NT2/D1 (cell line): ENCODE results near the gene HNF1B.

Experiments used
- SUZ12 ChIP-seq: IDR thresholded peaks from 2 replicates; pipeline ENCODE4 v1.6.1; 2011; ENCODE audit not compliant: insufficient read length, insufficient read depth; ENCODE audit errors: extremely low read depth
- YY1 ChIP-seq: IDR thresholded peaks from 2 replicates; pipeline ENCODE4 v1.6.1; 2011; ENCODE audit not compliant: insufficient read length, insufficient read depth
- ZNF274 ChIP-seq: IDR thresholded peaks from 2 replicates; pipeline ENCODE4 v1.6.1; 2011; ENCODE audit warnings: mild to moderate bottlenecking, low read depth, low read length

GRCh38 chr17:37764383-37764782 is 19.5 kb upstream of the HNF1B start:
- TF ChIP-seq SUZ12 = no peak
- no peak for TF ChIP-seq YY1
- no peak for TF ChIP-seq ZNF274
